HepG2 (cell line): ENCODE measurements around the gene PDZD7. TPM values are rescaled to one million over a fixed set of nuclear protein-coding genes. Genes with fewer than 3 reads are reported as not detected.

Experiments used
- ATAD3A ChIP-seq: sonication (generic); formaldehyde crosslinking; IDR thresholded peaks from 2 replicates; pipeline ENCODE4 v1.4.0; 2020; ENCODE audit warnings: missing genetic modification reagents
- HNRNPLL ChIP-seq: fragments of 200-400 bp; formaldehyde crosslinking; IDR thresholded peaks from 2 replicates; pipeline ENCODE4 v1.6.1; 2017; ENCODE audit warnings: mild to moderate bottlenecking, low read depth, low read length; ENCODE audit not compliant: poor library complexity, severe bottlenecking
- MYNN ChIP-seq: sonication (generic); formaldehyde crosslinking; IDR thresholded peaks from 2 replicates; pipeline ENCODE4 v1.4.0; 2020; ENCODE audit warnings: mild to moderate bottlenecking, low read depth, missing genetic modification reagents
- RBM39 ChIP-seq: fragments of 200-400 bp; formaldehyde crosslinking; IDR thresholded peaks from one replicate; pipeline ENCODE4 v1.6.1; 2018; ENCODE audit warnings: antibody characterized with exemption, mild to moderate bottlenecking, low read depth, low read length; ENCODE audit not compliant: poor library complexity, severe bottlenecking
- WIZ ChIP-seq: sonication (generic); formaldehyde crosslinking; IDR thresholded peaks from 2 replicates; pipeline ENCODE4 v1.5.1; 2020; ENCODE audit warnings: mild to moderate bottlenecking, missing genetic modification reagents
- XBP1 ChIP-seq: sonication (generic); formaldehyde crosslinking; IDR thresholded peaks from 2 replicates; pipeline ENCODE4 v1.5.0; 2020; ENCODE audit warnings: missing genetic modification reagents
- ZFP36L2 ChIP-seq: sonication (generic); formaldehyde crosslinking; IDR thresholded peaks from 2 replicates; pipeline ENCODE4 v1.4.0; 2020; ENCODE audit warnings: missing genetic modification reagents
- ZFP41 ChIP-seq: sonication (generic); formaldehyde crosslinking; IDR thresholded peaks from 2 replicates; pipeline ENCODE4 v1.4.0; 2020; ENCODE audit warnings: mild to moderate bottlenecking, missing genetic modification reagents, borderline replicate concordance
- ZMYM2 ChIP-seq: sonication (generic); formaldehyde crosslinking; IDR thresholded peaks from 2 replicates; pipeline ENCODE4 v1.8.0; 2022; ENCODE audit warnings: mild to moderate bottlenecking, missing genetic modification reagents
- ZNF101 ChIP-seq: sonication (generic); formaldehyde crosslinking; IDR thresholded peaks from 2 replicates; pipeline ENCODE4 v1.4.0; 2020; ENCODE audit warnings: mild to moderate bottlenecking, low read depth, missing genetic modification reagents, borderline replicate concordance
- ZNF205 ChIP-seq: IDR thresholded peaks from 2 replicates; pipeline ENCODE4 v1.6.1; 2018; ENCODE audit warnings: missing biosample characterization, missing genetic modification reagents
- ZNF549 ChIP-seq: sonication (generic); formaldehyde crosslinking; IDR thresholded peaks from 2 replicates; pipeline ENCODE4 v1.5.0; 2020; ENCODE audit warnings: missing genetic modification reagents
- ZNF781 ChIP-seq: sonication (generic); formaldehyde crosslinking; IDR thresholded peaks from 2 replicates; pipeline ENCODE4 v1.5.1; 2020; ENCODE audit warnings: borderline replicate concordance, mild to moderate bottlenecking, missing genetic modification reagents; ENCODE audit errors: not compliant biosample characterization
- polyA plus RNA-seq, 8 experiments: library from polyadenylated mRNA; depleted of rRNA in 3 of 8; stranded (reverse) in 7 of 8; unstranded in 1 of 8; fragments of >200 nt; fragmentation: Illumina TruSeq in 4 of 8; extraction: Trizol in 4 of 8; gene quantifications; 2 replicates each; pipeline versions ENCODE4 v1.2.1 to v1.2.3, GENCODE V29; 2011 to 2016; ENCODE audit warnings: low read depth in 4 of 8, missing spikeins in 1 of 8, mixed read lengths in 1 of 8; ENCODE audit not compliant: insufficient read depth in 1 of 8
- total RNA-seq, 5 experiments: library from RNA; depleted of rRNA; stranded (reverse); fragments of >200 nt; fragmentation: Illumina TruSeq; extraction: Trizol; gene quantifications; 2 replicates each; pipeline ENCODE4 v1.2.3, GENCODE V29; 2016; ENCODE audit warnings: low read depth in 1 of 5
- TF ChIP-seq, protein P1 (sequence below): sonication (generic); formaldehyde crosslinking; IDR thresholded peaks from 2 replicates; pipeline ENCODE4 v1.4.0; 2020; ENCODE audit warnings: mild to moderate bottlenecking, missing genetic modification reagents
- TF ChIP-seq, protein P2 (sequence below): sonication (generic); formaldehyde crosslinking; IDR thresholded peaks from 2 replicates; pipeline ENCODE4 v1.4.0; 2020; ENCODE audit warnings: missing genetic modification reagents, mild to moderate bottlenecking, borderline replicate concordance
- TF ChIP-seq, protein P3 (sequence below): sonication (generic); formaldehyde crosslinking; conservative IDR thresholded peaks from 2 replicates; pipeline ENCODE4 v1.4.0; 2020; ENCODE audit warnings: mild to moderate bottlenecking, missing genetic modification reagents, moderate library complexity
- TF ChIP-seq, protein P4 (sequence below): IDR thresholded peaks from 2 replicates; pipeline ENCODE4 v1.6.1; 2016; ENCODE audit warnings: low read depth, borderline replicate concordance
- TF ChIP-seq, protein P5 (sequence below): sonication (generic); formaldehyde crosslinking; conservative IDR thresholded peaks from 2 replicates; pipeline ENCODE4 v1.8.0; 2022; ENCODE audit warnings: mild to moderate bottlenecking, moderate library complexity, missing genetic modification reagents

Gene PDZD7
- total and polyA plus RNA-seq, 2 of the 13 experiments (the other 11 are each of a cell fraction or from before 2014, with no cell fraction given): 0.58 to 0.73 TPM

DNA sequence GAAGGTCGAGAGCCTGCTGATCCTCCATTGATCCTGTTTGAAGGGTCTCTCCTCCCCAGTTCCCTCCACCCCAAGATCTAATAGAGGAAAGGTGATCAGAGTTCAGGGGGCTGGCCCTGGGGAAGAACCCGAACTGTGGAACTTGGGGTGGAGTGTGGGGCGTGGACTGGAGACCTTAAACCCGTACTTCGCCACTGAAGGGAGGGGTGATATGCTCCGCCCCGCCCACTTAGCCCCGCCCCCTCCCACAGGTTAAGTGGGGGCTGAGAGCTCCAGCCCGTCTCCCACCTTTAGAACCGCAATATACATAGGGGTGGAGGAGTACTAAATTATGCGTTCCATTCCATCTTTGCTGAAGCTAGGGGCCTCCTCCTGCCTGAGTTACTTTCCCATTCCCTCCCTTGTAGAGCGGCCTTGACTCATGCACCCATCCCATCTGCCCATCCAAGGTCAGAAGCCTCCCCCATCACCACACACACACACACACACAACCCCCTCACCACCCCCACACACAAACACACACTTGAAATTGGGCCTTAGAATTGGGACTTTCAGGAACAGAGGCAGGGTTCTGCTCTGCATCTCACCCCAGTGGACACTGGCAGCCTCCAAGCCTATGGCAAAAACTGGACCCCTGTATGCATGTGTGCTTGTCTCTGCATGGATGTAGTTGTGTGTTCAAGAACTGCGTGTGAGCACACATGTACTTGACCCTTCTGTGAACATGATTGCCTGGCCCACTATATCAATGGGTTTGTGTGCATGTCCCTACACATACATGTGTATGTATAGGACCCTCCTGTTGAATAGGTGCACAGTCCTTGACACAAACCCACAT is 60.6 kb downstream of the PDZD7 start (continued):
- TF ChIP-seq, protein P1, sequence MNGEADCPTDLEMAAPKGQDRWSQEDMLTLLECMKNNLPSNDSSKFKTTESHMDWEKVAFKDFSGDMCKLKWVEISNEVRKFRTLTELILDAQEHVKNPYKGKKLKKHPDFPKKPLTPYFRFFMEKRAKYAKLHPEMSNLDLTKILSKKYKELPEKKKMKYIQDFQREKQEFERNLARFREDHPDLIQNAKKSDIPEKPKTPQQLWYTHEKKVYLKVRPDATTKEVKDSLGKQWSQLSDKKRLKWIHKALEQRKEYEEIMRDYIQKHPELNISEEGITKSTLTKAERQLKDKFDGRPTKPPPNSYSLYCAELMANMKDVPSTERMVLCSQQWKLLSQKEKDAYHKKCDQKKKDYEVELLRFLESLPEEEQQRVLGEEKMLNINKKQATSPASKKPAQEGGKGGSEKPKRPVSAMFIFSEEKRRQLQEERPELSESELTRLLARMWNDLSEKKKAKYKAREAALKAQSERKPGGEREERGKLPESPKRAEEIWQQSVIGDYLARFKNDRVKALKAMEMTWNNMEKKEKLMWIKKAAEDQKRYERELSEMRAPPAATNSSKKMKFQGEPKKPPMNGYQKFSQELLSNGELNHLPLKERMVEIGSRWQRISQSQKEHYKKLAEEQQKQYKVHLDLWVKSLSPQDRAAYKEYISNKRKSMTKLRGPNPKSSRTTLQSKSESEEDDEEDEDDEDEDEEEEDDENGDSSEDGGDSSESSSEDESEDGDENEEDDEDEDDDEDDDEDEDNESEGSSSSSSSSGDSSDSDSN (CRISPR knock-in tag): peak; percentile 31; the same call in 1 of the 2 replicates
- TF ChIP-seq ATAD3A (CRISPR knock-in tag) (no peak), WIZ (CRISPR knock-in tag) (no peak), XBP1 (CRISPR knock-in tag) (no peak), ZNF781 (CRISPR knock-in tag) (peak; percentile 8), ZFP36L2 (CRISPR knock-in tag) (no peak), ZNF205 (CRISPR knock-in tag) (no peak; the same call in 1 of the 2 replicates), ZMYM2 (CRISPR knock-in tag) (no peak), ZNF549 (CRISPR knock-in tag) (no peak), HNRNPLL (no peak), ZNF101 (CRISPR knock-in tag) (no peak), RBM39 (no peak), ZFP41 (CRISPR knock-in tag) (no peak), MYNN (CRISPR knock-in tag) (no peak)
- TF ChIP-seq, protein P2, sequence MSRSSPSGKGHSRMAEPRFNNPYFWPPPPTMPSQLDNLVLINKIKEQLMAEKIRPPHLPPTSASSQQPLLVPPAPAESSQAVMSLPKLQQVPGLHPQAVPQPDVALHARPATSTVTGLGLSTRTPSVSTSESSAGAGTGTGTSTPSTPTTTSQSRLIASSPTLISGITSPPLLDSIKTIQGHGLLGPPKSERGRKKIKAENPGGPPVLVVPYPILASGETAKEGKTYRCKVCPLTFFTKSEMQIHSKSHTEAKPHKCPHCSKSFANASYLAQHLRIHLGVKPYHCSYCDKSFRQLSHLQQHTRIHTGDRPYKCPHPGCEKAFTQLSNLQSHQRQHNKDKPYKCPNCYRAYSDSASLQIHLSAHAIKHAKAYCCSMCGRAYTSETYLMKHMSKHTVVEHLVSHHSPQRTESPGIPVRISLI: no peak
- TF ChIP-seq, protein P3, sequence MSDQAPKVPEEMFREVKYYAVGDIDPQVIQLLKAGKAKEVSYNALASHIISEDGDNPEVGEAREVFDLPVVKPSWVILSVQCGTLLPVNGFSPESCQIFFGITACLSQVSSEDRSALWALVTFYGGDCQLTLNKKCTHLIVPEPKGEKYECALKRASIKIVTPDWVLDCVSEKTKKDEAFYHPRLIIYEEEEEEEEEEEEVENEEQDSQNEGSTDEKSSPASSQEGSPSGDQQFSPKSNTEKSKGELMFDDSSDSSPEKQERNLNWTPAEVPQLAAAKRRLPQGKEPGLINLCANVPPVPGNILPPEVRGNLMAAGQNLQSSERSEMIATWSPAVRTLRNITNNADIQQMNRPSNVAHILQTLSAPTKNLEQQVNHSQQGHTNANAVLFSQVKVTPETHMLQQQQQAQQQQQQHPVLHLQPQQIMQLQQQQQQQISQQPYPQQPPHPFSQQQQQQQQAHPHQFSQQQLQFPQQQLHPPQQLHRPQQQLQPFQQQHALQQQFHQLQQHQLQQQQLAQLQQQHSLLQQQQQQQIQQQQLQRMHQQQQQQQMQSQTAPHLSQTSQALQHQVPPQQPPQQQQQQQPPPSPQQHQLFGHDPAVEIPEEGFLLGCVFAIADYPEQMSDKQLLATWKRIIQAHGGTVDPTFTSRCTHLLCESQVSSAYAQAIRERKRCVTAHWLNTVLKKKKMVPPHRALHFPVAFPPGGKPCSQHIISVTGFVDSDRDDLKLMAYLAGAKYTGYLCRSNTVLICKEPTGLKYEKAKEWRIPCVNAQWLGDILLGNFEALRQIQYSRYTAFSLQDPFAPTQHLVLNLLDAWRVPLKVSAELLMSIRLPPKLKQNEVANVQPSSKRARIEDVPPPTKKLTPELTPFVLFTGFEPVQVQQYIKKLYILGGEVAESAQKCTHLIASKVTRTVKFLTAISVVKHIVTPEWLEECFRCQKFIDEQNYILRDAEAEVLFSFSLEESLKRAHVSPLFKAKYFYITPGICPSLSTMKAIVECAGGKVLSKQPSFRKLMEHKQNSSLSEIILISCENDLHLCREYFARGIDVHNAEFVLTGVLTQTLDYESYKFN (CRISPR knock-in tag): no peak; the same call in none of the 2 replicates
- TF ChIP-seq, protein P4, sequence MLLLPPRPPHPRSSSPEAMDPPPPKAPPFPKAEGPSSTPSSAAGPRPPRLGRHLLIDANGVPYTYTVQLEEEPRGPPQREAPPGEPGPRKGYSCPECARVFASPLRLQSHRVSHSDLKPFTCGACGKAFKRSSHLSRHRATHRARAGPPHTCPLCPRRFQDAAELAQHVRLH (CRISPR knock-in tag): no peak
- TF ChIP-seq, protein P5, sequence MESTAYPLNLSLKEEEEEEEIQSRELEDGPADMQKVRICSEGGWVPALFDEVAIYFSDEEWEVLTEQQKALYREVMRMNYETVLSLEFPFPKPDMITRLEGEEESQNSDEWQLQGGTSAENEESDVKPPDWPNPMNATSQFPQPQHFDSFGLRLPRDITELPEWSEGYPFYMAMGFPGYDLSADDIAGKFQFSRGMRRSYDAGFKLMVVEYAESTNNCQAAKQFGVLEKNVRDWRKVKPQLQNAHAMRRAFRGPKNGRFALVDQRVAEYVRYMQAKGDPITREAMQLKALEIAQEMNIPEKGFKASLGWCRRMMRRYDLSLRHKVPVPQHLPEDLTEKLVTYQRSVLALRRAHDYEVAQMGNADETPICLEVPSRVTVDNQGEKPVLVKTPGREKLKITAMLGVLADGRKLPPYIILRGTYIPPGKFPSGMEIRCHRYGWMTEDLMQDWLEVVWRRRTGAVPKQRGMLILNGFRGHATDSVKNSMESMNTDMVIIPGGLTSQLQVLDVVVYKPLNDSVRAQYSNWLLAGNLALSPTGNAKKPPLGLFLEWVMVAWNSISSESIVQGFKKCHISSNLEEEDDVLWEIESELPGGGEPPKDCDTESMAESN (CRISPR knock-in tag): no peak
